ENCODE results near the gene TUBB2B. TPM values are rescaled to one million over a fixed set of nuclear protein-coding genes. Genes with fewer than 3 reads are reported as not detected.

Gene TUBB2B
- total RNA-seq, 6 donors from 2014 or later = 0.67 to 4.1 (median 1.7) TPM; not detected in 1

DNA sequence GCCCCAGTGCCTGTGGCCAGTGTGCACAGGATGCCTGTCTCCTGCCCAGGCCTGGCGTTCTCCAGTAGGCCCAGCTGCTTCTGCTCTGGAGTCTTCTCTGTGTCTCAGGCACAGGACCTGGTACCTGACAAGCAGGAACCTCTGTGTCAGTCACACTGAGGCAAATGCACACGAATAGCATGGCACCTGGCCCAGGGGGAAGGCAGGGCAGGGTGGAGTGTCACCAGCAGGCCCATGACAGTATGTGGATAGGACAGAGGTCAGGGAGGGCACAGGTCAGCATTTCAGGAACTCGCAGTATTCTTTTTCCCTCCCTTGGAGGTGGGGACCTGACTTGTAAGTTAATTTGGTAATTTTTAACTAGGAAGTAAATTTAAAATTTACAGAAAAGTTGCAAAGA lies 36.9 kb upstream of the TUBB2B start:
- whole genome bisulfite sequencing, 2 donors = 65 to 81% methylated on average over 2 to 3 of the region's 3 CpGs
- no peak for TF ChIP-seq POLR2AphosphoS5 (IDR thresholded peaks at IDR 0.05)
- TF ChIP-seq, protein P1, sequence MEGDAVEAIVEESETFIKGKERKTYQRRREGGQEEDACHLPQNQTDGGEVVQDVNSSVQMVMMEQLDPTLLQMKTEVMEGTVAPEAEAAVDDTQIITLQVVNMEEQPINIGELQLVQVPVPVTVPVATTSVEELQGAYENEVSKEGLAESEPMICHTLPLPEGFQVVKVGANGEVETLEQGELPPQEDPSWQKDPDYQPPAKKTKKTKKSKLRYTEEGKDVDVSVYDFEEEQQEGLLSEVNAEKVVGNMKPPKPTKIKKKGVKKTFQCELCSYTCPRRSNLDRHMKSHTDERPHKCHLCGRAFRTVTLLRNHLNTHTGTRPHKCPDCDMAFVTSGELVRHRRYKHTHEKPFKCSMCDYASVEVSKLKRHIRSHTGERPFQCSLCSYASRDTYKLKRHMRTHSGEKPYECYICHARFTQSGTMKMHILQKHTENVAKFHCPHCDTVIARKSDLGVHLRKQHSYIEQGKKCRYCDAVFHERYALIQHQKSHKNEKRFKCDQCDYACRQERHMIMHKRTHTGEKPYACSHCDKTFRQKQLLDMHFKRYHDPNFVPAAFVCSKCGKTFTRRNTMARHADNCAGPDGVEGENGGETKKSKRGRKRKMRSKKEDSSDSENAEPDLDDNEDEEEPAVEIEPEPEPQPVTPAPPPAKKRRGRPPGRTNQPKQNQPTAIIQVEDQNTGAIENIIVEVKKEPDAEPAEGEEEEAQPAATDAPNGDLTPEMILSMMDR (IDR thresholded peaks at IDR 0.05) = peak in 1 of 6 experiments; percentile 8

GRCh38 chr6:3263096-3263495 lies 35.6 kb upstream of the TUBB2B start:
- Histone ChIP-seq H3K27me3 (no peaks in the 10 kb centered on the region), H3K36me3 (peaks cover 0 to 28% (median 13%) of the 10 kb centered on the region in 4 donors), H3K27ac (no peak overlapping the region), H3K4me3 (no peak overlapping the region), H3K9me3 (no peaks in the 10 kb centered on the region), H3K4me1 (peaks cover 17 to 44% (median 28%) of the 10 kb centered on the region in 4 donors)
- ATAC-seq (ENCODE audit: low FRiP score in 2 of 2) (no peak), DNase-seq (no peak)
- no peak for TF ChIP-seq POLR2A (IDR thresholded peaks at IDR 0.05)
- no peak for TF ChIP-seq POLR2AphosphoS5 (IDR thresholded peaks at IDR 0.05)
- TF ChIP-seq, protein P1 (IDR thresholded peaks at IDR 0.05) = no peak
- TF ChIP-seq EP300 (IDR thresholded peaks at IDR 0.05) = no peak
- WGBS, 2 donors = 89 to 93% methylated on average over 6 of the region's 6 CpGs

More for the DNA sequence above, 36.9 kb upstream of the TUBB2B start:
- Histone ChIP-seq H3K9me3 (no peaks in the 10 kb centered on the region), H3K4me1 (peaks cover 12 to 39% (median 24%) of the 10 kb centered on the region in 4 donors), H3K27me3 (no peaks in the 10 kb centered on the region), H3K4me3 (no peak overlapping the region), H3K27ac (no peak overlapping the region), H3K36me3 (peaks cover 0 to 40% (median 18%) of the 10 kb centered on the region in 4 donors)
- DNase-seq (no peak), ATAC-seq (ENCODE audit: low FRiP score in 2 of 2) (no peak)

DNA sequence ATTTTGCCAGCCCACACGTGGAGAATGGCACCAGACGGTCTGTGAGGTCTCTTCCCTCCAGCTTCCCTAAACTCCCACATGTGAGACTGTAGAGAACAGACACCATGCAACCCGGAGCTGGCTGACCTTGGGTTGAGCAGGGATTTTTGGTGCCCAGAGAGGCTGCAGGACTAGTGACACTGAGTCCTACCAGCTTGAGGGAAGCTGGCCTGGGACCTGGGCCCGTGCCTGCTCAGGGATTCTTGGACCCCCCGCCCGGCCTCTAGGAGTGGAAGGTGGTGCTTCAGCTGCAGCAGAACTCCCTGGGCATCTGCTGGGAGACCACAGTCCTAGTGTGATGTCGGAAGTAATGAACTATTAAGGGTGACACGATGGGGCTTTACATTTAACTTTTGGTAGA lies 34.5 kb upstream of the TUBB2B start:
- H3K36me3 ChIP-seq = peaks cover 0 to 19% (median 13%) of the 10 kb centered on the region in 4 donors
- WGBS, 2 donors = 68 to 83% methylated on average over 6 to 8 of the region's 8 CpGs

DNA sequence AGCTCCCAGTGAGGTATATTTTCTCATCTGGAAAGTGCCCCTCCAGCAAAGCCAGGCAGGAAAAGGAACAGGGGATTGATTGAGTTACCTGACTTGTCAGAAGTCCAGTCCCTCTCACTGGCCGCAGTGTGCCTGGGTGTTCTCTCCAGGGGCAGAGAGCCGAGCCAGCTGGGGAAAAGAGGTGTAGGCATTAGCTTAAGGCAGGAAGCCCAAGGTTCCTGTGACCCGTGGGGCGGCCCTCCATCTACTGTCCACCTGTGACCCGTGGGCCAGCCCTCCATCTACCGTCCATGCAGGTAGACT lies 34.0 kb upstream of the TUBB2B start:
- Histone ChIP-seq H3K27me3 (no peaks in the 10 kb centered on the region), H3K27ac (no peak overlapping the region), H3K4me3 (no peak overlapping the region), H3K9me3 (no peaks in the 10 kb centered on the region), H3K36me3 (peaks cover 0 to 19% (median 13%) of the 10 kb centered on the region in 4 donors), H3K4me1 (peaks cover 17 to 44% (median 25%) of the 10 kb centered on the region in 4 donors)
- TF ChIP-seq, protein P1 (IDR thresholded peaks at IDR 0.05) = no peak
- no peak for TF ChIP-seq POLR2AphosphoS5 (IDR thresholded peaks at IDR 0.05)
- no peak for TF ChIP-seq EP300 (IDR thresholded peaks at IDR 0.05)
- TF ChIP-seq POLR2A (IDR thresholded peaks at IDR 0.05) = no peak
- DNase-seq = no peak
- 54 to 85% methylated on average over 5 to 6 of the region's 6 CpGs for WGBS, 2 donors
- ATAC-seq (ENCODE audit: low FRiP score in 2 of 2) = no peak

More for the DNA sequence above, 34.5 kb upstream of the TUBB2B start:
- DNase-seq (no peak), ATAC-seq (ENCODE audit: low FRiP score in 2 of 2) (no peak)
- H3K4me1 ChIP-seq = peaks cover 17 to 44% (median 25%) of the 10 kb centered on the region in 4 donors
- no peak for TF ChIP-seq POLR2AphosphoS5 (IDR thresholded peaks at IDR 0.05)
- TF ChIP-seq EP300 (IDR thresholded peaks at IDR 0.05) = no peak
- TF ChIP-seq POLR2A (IDR thresholded peaks at IDR 0.05) = no peak
- TF ChIP-seq, protein P1 (IDR thresholded peaks at IDR 0.05) = no peak
- no peaks in the 10 kb centered on the region for H3K27me3 ChIP-seq
- no peak overlapping the region for H3K27ac ChIP-seq
- no peak overlapping the region for H3K4me3 ChIP-seq
- H3K9me3 ChIP-seq = no peaks in the 10 kb centered on the region

DNA sequence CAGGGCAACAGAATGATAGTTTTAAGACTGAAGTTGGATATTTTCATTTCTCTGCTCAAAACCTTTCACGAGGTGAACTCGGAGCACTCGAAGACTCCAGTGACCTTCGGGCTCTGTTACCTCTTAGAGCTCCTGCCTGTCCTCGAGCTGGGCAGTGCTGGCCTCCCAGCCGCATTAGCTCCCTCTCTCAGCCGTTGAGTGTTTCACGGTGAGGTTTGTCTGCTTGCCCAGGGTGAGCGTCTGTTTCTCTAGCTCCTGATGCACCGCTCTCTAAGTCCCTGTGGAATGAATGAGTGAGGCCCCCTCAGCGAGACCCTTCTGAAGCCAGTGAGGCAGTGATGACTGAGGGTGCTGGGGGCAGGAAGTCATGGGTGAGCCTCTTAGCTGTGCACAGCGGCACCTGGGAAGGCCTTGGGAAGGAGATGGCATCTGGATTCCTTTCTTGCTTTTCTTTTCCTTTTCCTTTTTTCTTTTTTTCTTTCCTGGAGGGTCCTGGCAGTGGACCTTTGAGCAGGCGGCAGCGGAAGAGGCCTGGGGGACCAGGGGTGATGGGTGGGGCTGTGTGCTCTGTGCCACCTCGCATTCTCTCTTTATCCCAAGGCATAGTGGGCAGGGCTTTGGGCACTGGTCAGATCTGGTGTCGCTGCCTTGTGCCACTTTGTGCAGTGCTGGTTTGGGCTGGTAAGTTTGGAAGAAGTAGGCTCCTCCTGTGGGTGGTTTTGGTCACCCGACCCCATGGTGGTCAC lies 33.5 kb upstream of the TUBB2B start:
- 75 to 78% methylated on average over 17 of the region's 17 CpGs for WGBS, 2 donors
- peak overlapping the region in 1 of 4 donors; percentile 6 for H3K4me3 ChIP-seq
- H3K27ac ChIP-seq = no peak overlapping the region
- H3K4me1 ChIP-seq = peaks cover 17 to 44% (median 25%) of the 10 kb centered on the region in 4 donors
- TF ChIP-seq POLR2AphosphoS5 (IDR thresholded peaks at IDR 0.05) = no peak
- TF ChIP-seq, protein P1 (IDR thresholded peaks at IDR 0.05) = no peak
- no peak for TF ChIP-seq EP300 (IDR thresholded peaks at IDR 0.05)
- no peak for TF ChIP-seq POLR2A (IDR thresholded peaks at IDR 0.05)
- H3K36me3 ChIP-seq = peaks cover 0 to 19% (median 13%) of the 10 kb centered on the region in 4 donors
- ATAC-seq (ENCODE audit: low FRiP score in 2 of 2) (no peak), DNase-seq (no peak)
- no peaks in the 10 kb centered on the region for H3K27me3 ChIP-seq
- no peaks in the 10 kb centered on the region for H3K9me3 ChIP-seq

All from upper lobe of left lung (tissue), 6 donors.